ENCODE results near the gene TRIM44.
"Not testable (repeated sequence)": the region's sequence is repeated elsewhere in the genome, so short reads cannot be mapped to it uniquely, and the experiment has no call there.

DNA sequence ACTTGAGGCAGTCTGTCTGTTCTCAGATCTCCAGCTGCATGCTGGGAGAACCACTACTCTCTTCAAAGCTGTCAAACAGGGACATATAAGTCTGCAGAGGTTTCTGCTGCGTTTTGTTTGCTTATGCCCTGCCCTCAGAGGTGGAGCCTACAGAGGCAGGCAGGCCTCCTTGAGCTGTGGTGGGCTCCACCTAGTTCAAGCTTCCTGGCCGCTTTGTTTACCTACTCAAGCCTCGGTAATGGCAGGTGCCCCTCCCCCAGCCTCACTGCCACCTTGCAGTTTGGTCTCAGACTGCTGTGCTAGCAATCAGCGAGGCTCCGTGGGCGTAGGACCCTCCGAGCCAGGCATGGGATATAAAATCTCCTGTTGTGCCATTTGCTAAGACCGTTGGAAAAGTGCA, 97.4 kb downstream of the TRIM44 start:
- TF ChIP-seq, protein P1, sequence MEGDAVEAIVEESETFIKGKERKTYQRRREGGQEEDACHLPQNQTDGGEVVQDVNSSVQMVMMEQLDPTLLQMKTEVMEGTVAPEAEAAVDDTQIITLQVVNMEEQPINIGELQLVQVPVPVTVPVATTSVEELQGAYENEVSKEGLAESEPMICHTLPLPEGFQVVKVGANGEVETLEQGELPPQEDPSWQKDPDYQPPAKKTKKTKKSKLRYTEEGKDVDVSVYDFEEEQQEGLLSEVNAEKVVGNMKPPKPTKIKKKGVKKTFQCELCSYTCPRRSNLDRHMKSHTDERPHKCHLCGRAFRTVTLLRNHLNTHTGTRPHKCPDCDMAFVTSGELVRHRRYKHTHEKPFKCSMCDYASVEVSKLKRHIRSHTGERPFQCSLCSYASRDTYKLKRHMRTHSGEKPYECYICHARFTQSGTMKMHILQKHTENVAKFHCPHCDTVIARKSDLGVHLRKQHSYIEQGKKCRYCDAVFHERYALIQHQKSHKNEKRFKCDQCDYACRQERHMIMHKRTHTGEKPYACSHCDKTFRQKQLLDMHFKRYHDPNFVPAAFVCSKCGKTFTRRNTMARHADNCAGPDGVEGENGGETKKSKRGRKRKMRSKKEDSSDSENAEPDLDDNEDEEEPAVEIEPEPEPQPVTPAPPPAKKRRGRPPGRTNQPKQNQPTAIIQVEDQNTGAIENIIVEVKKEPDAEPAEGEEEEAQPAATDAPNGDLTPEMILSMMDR (conservative IDR thresholded peaks at IDR 0.05; ENCODE audit: low read depth, low read length): not testable (repeated sequence)
- TF ChIP-seq EZH2 (IDR thresholded peaks at IDR 0.05; ENCODE audit: borderline replicate concordance, low read depth, low read length, poor library complexity, severe bottlenecking): not testable (repeated sequence)
